GM12892 (cell line): Measurements from ENCODE around the gene CADM1.

Source experiments
- DNase-seq: peaks from one replicate; pipeline ENCODE4 v3.0.0; 2011; ENCODE audit not compliant: insufficient read length
- FAIRE-seq: peaks from 2 replicates; lab custom pipeline; 2011; peaks lifted over from hg19 to GRCh38; lab: Jason Lieb, UNC
- POLR2A ChIP-seq: IDR thresholded peaks from 2 replicates; pipeline ENCODE4 v1.6.1; 2011; ENCODE audit warnings: low read depth, low read length, control low read depth
- POLR2AphosphoS5 ChIP-seq: IDR thresholded peaks from 2 replicates; pipeline ENCODE4 v1.6.1; 2011; ENCODE audit warnings: low read depth, low read length, control low read depth
- TAF1 ChIP-seq: IDR thresholded peaks from 2 replicates; pipeline ENCODE4 v1.6.1; 2011; ENCODE audit warnings: low read depth, mild to moderate bottlenecking, control low read depth, low read length, borderline replicate concordance

CADM1 gene

DNA sequence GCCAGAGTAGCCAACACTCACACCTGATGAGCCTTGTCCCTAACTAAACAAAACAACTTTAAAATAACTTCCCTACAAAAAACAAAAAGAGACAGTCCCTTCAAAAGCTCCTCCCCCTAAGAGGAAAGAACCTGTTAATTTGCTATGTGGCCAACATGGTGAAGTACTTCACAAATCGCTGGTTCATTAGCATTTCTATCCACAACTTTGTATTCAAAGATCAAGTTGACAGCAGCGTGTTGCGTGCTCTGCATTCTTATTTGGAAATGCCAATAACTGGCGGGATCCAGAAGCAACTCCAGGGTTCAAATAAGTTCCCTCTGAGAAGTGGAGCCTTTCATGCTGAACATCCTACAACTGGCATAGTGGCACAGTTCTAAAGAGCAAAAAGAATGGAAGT is 48.6 kb downstream of the CADM1 start:
- FAIRE-seq (no peak), DNase-seq (no peak)
- TF ChIP-seq TAF1: no peak
- TF ChIP-seq POLR2A: no peak
- TF ChIP-seq POLR2AphosphoS5: no peak

DNA sequence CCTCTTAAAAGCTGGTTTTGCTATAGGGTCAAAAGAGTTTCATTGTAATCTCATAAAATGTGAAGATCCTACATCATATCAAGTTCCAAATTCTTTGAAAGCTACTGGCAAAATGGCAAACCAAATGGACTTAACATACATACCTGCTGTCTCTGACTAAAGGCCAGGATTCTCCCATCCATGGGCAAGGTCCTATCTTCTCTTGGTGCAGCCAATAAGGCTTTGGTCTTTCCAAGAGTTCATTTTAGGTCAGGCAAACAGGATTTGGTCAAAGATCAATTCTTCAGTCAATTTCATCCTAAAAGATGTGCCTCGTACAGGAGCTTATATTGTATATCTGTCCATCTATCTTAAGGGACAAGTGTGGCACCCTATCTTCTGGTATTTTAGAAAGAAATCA is 49.7 kb downstream of the CADM1 start:
- FAIRE-seq: no peak
- no peak for TF ChIP-seq POLR2AphosphoS5
- DNase-seq: no peak

DNA sequence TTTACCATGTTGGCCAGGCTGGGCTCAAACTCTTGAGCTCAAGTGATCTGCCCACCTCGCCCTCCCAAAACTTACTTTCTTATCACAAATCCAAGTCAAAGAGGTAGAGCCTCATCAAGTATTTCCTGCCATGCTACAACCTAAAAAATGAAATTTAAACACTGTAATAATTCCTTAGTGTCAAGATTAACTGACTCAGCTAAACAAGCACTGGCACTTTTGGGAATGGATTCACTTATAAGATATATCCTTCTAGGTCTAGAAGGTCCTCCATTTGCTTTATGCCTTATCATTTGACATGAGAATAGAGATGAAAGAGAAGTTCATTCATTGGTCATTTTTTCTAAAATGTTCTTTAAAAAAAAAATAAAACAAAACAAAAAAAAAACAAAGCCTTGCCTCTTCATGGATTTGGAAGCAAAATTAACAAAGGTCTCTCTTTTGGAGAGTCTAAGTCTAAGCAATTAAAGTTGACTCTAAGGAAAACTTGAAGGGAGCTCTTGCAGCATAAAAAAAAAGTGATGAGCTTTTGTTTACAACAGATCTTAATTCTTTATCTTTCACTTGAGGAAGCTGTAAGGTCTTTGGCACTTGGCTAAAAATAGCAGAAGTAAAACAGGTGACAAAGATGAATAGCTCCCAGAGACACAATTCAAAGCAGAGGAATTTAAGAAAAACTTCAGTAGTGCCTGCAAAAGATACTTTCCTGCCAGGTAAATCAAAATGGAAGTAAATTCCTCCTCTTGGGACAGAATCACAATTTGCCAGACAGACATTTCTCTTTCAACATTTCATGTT is 50.3 kb downstream of the CADM1 start:
- no peak for DNase-seq

DNA sequence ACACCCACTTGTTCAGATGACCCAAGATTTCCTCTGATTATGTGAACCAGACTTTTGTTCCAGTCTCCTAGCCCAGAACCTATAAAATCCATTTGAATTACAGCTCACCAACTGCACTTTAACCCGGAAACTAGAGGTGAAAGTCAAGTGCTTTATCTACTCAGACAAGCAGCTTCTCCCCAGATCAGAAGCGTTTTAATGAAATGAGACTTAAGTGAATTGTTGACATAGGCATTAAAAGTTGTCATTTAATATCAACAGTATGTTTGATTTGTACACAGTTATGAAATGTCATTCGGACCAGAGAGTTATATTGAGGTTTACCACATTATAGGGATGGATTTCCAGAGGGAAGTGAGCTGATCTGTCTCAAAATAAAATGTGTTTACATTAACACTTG is 52.0 kb downstream of the CADM1 start:
- no peak for TF ChIP-seq TAF1
- no peak for TF ChIP-seq POLR2A
- TF ChIP-seq POLR2AphosphoS5: no peak
- DNase-seq (no peak), FAIRE-seq (no peak)

More for the DNA sequence above, 50.3 kb downstream of the CADM1 start:
- TF ChIP-seq POLR2A (no peak), POLR2AphosphoS5 (no peak)
- no peak for FAIRE-seq

DNA sequence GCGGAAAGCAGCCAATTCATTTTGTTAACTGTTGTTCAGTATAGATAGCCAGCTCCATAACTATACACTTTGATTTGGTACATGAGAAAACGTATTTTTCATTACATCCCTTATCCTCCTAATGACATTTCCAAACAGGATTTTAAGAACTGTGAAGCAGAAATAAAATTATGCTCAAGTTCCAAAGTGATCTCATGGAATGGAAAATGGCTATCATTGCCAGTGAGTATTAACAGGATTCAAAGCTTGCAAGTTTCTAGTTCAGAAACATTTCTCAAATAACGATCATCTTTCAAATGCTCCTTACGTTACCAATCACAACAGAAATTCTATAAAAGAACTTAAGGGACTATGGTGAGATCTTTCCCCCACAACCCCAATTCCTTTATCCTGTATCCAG is 53.7 kb downstream of the CADM1 start:
- DNase-seq (no peak), FAIRE-seq (peak; percentile 36)
- TF ChIP-seq POLR2A: no peak
- no peak for TF ChIP-seq TAF1
- no peak for TF ChIP-seq POLR2AphosphoS5

DNA sequence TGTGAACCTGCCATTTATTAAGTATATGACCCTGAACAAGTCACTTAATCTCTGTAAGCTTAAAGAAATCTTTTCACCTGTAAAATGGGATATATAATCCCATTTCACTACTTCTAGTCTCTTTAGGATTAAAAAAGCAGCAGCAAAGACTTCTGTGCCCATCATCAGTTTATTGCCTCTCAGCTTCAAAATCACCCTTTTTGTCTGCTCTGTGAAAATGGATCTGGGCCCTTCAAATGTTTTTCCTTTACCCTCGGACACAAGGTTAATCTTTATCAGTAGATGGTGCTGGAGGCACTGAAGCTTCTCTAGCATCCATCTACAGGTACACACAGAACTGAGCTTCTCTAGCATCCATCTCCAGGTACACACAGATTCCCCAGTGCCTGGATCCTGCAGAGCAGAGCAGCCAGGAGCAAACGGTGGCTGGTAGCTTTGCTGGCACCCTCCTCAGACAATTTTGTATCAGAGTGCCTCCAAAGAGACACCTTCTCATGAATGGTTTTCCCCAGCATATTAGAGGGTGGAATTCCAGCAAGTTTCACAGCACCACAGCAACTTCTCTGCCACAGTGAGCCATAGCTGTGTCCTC is 56.8 kb downstream of the CADM1 start:
- no peak for TF ChIP-seq POLR2A
- no peak for TF ChIP-seq POLR2AphosphoS5
- no peak for TF ChIP-seq TAF1
- no peak for DNase-seq
- no peak for FAIRE-seq

DNA sequence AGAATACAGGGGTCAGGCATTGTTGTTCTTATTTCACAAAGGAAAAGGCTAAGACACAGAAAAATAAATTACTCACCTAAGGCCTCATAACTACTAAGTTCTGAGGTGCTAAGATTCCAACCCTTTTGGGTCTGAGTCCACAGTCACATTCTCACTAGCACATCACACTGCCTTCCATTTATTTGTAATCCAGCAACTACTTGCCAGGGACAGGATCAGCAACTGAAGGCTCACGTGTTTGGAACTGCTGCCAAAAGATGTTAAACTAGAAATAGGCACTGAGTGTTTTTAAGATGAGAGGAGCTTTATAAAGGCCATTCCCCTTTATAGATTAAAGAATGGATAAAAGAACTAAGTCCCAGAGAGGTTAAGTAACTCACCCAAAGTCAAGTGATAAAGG is 58.0 kb downstream of the CADM1 start:
- TF ChIP-seq TAF1 (no peak), POLR2AphosphoS5 (no peak), POLR2A (no peak)
- DNase-seq (no peak), FAIRE-seq (no peak)

DNA sequence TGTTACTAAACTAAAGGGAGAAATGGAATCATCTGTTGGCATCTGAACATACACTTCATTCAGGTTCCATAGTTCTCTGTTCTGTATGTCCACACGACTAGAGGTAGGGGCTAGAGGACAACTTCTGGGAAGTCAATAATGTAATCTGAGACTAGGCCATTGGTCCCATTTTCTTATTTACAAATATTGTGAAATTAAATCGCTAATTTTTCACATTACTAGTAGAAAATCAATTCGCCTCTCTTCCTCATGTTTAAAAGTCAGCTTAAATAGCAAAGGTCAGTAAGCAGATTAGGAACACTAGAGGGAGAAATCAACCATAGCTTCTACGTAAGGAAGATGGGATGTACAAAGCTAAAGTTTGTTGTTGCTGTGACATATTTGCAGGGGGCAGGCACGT is 59.7 kb downstream of the CADM1 start:
- FAIRE-seq: peak; percentile 36
- no peak for DNase-seq
- TF ChIP-seq POLR2AphosphoS5 (no peak), TAF1 (no peak), POLR2A (no peak)

DNA sequence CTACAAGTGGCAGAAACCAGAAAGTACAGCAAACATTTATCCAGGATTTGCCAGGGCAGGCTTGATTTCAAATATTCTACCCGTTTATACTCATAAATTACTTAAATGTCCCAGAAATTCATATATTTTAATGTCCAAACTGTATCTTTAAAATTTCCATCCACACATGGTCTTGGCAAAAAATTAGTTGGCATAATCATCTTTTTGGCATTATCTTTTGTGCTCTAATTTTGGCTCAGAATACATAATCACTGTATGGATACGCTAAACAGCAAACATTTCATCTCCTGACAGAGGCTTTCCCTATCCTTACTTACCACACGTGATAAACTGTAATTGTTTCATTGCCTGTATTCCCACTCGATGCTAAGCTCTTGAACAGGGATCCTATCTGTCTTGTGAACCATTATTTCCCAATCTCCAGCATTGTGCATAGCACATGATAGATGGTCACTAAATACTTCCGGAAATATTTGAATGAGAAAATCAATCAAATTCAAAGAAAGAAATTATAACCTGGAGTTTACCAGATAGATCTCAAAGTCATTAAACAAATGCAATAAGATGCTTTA is 64.2 kb downstream of the CADM1 start:
- no peak for TF ChIP-seq POLR2AphosphoS5
- no peak for TF ChIP-seq POLR2A
- TF ChIP-seq TAF1: no peak
- FAIRE-seq (no peak), DNase-seq (no peak)

DNA sequence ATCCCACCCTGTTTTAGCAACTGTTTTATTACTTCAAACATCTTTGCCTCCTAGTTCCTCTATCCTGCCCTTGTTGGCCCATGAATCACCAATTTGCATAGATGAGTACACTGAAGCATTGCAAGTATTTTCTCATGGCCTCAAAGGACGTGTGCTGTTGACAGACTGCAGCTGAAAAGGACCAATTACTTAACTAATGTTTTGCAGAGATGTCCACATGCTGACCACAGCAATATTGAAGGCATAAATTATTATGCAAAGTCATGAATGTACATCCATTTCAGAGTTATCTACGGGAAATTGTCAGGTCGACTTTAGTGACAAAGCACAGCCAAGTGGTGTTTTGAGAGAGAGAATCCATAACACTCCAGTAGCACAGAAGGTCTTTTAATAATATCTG is 64.8 kb downstream of the CADM1 start:
- TF ChIP-seq POLR2A: no peak
- no peak for TF ChIP-seq TAF1
- TF ChIP-seq POLR2AphosphoS5: no peak
- FAIRE-seq (peak; percentile 83), DNase-seq (no peak)

DNA sequence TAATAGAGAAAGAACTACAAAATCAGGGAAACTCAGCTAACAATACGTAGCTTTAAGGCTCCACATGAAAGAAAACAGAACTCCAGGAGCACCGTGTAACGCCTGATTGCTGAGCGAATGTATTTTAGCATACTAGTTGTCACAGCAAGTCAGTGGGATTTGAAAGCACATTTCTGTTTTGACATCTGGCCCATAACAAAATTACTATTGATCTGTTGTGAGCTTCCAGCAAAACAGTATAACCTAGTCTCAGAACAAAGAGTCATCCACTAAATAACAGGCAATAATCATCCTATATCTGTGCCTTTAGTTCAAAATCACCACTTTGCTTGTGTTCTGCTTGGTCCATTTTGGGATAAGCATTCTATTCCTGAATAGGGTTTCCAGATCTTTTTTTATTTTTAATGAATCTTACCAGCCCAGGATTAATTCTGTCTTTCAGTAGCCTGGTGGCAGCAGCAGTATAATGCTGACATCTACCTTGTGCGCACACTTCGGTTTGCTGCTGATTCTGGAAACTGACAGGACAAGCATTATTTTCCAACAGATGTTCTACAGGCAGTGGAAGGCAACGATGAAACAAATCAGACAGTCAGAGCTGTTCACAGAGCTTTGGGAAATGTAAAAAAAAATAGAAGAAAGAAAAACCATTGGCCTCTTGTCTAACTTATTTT is 66.2 kb downstream of the CADM1 start:
- TF ChIP-seq TAF1 (no peak), POLR2AphosphoS5 (no peak), POLR2A (no peak)
- DNase-seq: no peak
- peak; percentile 50 for FAIRE-seq
